WERI-Rb-1 (cell line): ENCODE data around the gene ATP9A.
"Not testable (repeated sequence)": the region's sequence is repeated elsewhere in the genome, so short reads cannot be mapped to it uniquely, and the experiment has no call there.

ENCODE experiments used
- DNase-seq: peaks from one replicate; pipeline ENCODE4 v3.0.0-alpha.2; 2020
- H3K27ac ChIP-seq: fragments of 250-450 bp; sonication (Bioruptor Pico); 2 replicates; pipeline ENCODE4 v1.5.1; 2020; ENCODE audit warnings: mild to moderate bottlenecking, moderate library complexity
- H3K27me3 ChIP-seq: fragments of 250-450 bp; sonication (Bioruptor Pico); 2 replicates; pipeline ENCODE4 v1.5.1; 2021; ENCODE audit warnings: mild to moderate bottlenecking, low read depth, moderate library complexity; ENCODE audit not compliant: insufficient read depth, severe bottlenecking
- H3K36me3 ChIP-seq: fragments of 250-450 bp; sonication (Bioruptor Pico); 2 replicates; pipeline ENCODE4 v1.5.1; 2020; ENCODE audit warnings: mild to moderate bottlenecking, moderate library complexity
- H3K4me3 ChIP-seq: 2 replicates; pipeline ENCODE4 v1.5.1; 2011; ENCODE audit warnings: low read depth, mild to moderate bottlenecking, control low read depth, low read length
- H3K9me3 ChIP-seq: fragments of 250-450 bp; sonication (Bioruptor Pico); 2 replicates; pipeline ENCODE4 v1.5.1; 2021; ENCODE audit warnings: mild to moderate bottlenecking, moderate library complexity; ENCODE audit not compliant: severe bottlenecking
- CTCF ChIP-seq: IDR thresholded peaks from 2 replicates; pipeline ENCODE4 v1.5.1; 2011; ENCODE audit warnings: low read depth, mild to moderate bottlenecking, control low read depth, inconsistent platforms, low read length

Gene ATP9A

DNA sequence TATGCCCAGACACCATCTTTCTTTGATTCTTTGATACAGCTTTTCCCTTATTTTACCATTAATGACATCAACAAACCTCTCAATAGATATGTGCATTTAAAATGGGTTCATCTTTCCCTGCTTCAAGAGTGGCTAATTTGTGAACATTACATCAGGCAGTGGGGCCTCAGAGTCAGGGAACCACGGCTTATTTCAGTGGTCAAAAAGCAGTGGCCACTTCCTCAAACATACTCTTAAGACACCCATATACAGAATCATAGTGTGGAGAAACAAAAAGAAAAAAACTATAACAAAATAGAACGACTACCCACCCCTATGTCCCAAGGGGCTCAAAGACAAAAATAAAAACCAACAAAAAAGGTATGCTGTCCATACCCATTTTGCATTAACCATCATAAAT lies 21.2 kb upstream of the ATP9A start:
- Histone ChIP-seq H3K36me3 (no peaks in the 10 kb centered on the region), H3K27me3 (no peaks in the 10 kb centered on the region), H3K9me3 (no peaks in the 10 kb centered on the region), H3K27ac (no peak overlapping the region), H3K4me3 (no peak overlapping the region)
- no peak for DNase-seq
- no peak for TF ChIP-seq CTCF

DNA sequence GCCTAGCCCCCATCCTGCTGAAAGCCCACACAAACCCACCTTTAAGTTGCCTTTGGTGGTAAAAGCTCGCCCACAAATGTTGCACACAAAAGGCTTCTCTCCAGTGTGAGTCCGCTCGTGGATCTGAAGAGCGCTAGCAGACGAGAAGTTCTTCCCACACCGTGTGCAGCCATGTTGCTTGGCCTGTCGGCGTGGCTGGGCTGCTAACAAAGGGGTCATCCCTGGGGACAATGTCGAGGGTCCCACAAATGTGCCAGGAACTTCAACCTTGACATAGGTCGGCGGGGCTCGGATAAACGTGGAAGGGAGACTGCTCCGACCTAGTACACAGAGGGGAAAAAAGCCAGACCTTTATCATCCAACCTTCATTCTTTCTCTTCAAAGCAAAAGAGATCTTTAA lies 20.6 kb upstream of the ATP9A start:
- DNase-seq = no peak
- TF ChIP-seq CTCF = no peak
- Histone ChIP-seq H3K4me3 (no peak overlapping the region), H3K9me3 (no peaks in the 10 kb centered on the region), H3K27me3 (no peaks in the 10 kb centered on the region), H3K36me3 (no peaks in the 10 kb centered on the region), H3K27ac (no peak overlapping the region)

DNA sequence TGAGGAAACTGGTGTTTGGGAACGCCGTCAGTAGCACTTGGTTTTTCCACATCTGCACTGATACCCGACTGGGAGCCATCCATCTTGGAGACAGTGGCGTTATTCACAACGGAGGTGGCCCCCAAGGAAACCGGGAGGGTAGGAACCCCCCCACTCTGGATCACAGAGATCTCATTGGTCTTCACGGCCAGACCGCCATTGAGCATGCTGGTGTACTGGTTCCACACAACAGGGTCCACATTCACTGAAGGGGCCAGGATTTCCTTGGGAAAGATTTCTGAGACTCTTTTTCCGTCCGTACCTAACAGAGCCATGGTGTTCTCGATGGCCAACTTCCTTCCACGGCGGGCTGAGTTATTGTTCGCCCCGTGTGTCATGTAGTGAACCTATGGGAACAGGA lies 16.1 kb upstream of the ATP9A start:
- H3K4me3 ChIP-seq = no peak overlapping the region
- H3K27me3 ChIP-seq = no peaks in the 10 kb centered on the region
- TF ChIP-seq CTCF = no peak
- H3K36me3 ChIP-seq = no peaks in the 10 kb centered on the region
- no peak overlapping the region for H3K27ac ChIP-seq
- no peak for DNase-seq
- H3K9me3 ChIP-seq = peaks cover 2% of the 10 kb centered on the region

DNA sequence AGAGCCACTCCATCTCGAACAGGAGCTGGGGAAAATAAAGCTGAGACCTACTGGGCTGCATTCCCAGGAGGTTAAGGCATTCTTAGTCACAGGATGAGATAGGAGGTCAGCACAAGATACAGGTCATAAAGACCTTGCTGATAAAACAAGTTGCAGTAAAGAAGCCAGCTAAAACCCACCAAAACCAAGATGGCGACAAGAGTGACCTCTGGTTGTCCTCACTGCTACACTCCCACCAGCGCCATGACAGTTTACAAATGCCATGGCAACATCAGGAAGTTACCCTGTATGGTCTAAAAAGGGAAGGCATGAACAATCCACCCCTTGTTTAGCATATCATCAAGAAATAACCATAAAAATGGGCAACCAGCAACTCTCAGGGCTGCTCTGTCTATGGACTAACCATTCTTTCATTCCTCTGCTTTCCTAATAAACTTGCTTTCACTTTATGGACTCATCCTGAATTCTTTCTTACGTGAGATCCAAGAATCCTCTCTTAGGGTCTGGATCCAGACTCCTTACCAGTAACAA lies 10.1 kb upstream of the ATP9A start:
- DNase-seq, H3K9me3 ChIP-seq, H3K27me3 ChIP-seq, H3K4me3 ChIP-seq, H3K27ac ChIP-seq, H3K36me3 ChIP-seq: not testable (repeated sequence)

- no peak for TF ChIP-seq CTCF
Observed at GRCh38 chr20:51775241-51775640, 7.1 kb upstream of the ATP9A start.

GRCh38 chr20:51772236-51772635 lies 4.0 kb upstream of the ATP9A start:
- Histone ChIP-seq H3K9me3 (no peaks in the 10 kb centered on the region), H3K4me3 (no peak overlapping the region), H3K36me3 (no peaks in the 10 kb centered on the region), H3K27ac (no peak overlapping the region), H3K27me3 (no peaks in the 10 kb centered on the region)
- DNase-seq = no peak
- TF ChIP-seq CTCF = no peak

More at GRCh38 chr20:51775241-51775640, 7.1 kb upstream of the ATP9A start:
- H3K4me3 ChIP-seq = no peak overlapping the region
- H3K36me3 ChIP-seq = no peaks in the 10 kb centered on the region
- no peak for DNase-seq
- H3K27ac ChIP-seq = no peak overlapping the region
- peaks cover 3% of the 10 kb centered on the region for H3K9me3 ChIP-seq
- H3K27me3 ChIP-seq = no peaks in the 10 kb centered on the region
